IgD-negative memory B cell (primary cell): Measurements from ENCODE around the gene UBE2D2. TPM values are rescaled to one million over a fixed set of nuclear protein-coding genes. Genes with fewer than 3 reads are reported as not detected.

ENCODE experiments used
- H3K27ac Mint-ChIP-seq, 3 donors: one replicate each; pipeline ENCODE4 v1.8.0; 2020 to 2022; ENCODE audit warnings: mild to moderate bottlenecking in 3 of 3, mixed read lengths in 3 of 3, moderate library complexity in 1 of 3
- H3K27me3 Mint-ChIP-seq: one replicate; pipeline ENCODE4 v1.8.0; 2021; ENCODE audit warnings: mixed read lengths
- H3K36me3 Mint-ChIP-seq: one replicate; pipeline ENCODE4 v1.8.0; 2020; ENCODE audit warnings: mild to moderate bottlenecking, mixed read lengths
- H3K4me1 Mint-ChIP-seq, 3 donors: one replicate each; pipeline ENCODE4 v1.8.0; 2020 to 2022; ENCODE audit warnings: mixed read lengths in 3 of 3, mild to moderate bottlenecking in 1 of 3
- H3K4me3 Mint-ChIP-seq, 4 donors: one replicate each; pipeline ENCODE4 v1.8.0; 2020 to 2022; ENCODE audit warnings: mild to moderate bottlenecking in 4 of 4, mixed read lengths in 4 of 4, moderate library complexity in 3 of 4
- H3K9me3 Mint-ChIP-seq, 3 donors: one replicate each; pipeline ENCODE4 v1.8.0; 2020 to 2021; ENCODE audit warnings: mixed read lengths in 3 of 3, mild to moderate bottlenecking in 1 of 3
- polyA plus RNA-seq: library from polyadenylated mRNA; unstranded; fragments of 300-500 nt; fragmentation: Illumina TruSeq; gene quantifications from one replicate; pipeline ENCODE4 v1.2.3, GENCODE V29; 2021

UBE2D2 gene
- polyA plus RNA-seq, 1 donor from 2014 or later, result 313 TPM

- H3K27me3 Mint-ChIP-seq, result no peaks in the 10 kb centered on the region
- H3K4me1 Mint-ChIP-seq, result peaks cover 38 to 57% (median 44%) of the 10 kb centered on the region in 3 donors
- peak overlapping the region; percentile 90 to 96 (median 95) for H3K27ac Mint-ChIP-seq
- H3K36me3 Mint-ChIP-seq, result no peaks in the 10 kb centered on the region
- H3K4me3 Mint-ChIP-seq, result peak overlapping the region; percentile 87 to 99 (median 99)
- no peaks in the 10 kb centered on the region for H3K9me3 Mint-ChIP-seq
Measured at GRCh38 chr5:139649082-139649991, 88.2 kb downstream of the UBE2D2 start.

- Mint-ChIP-seq H3K9me3 (no peaks in the 10 kb centered on the region), H3K27ac (peak overlapping the region; percentile 90 to 96 (median 95)), H3K27me3 (no peaks in the 10 kb centered on the region), H3K4me1 (peaks cover 36 to 56% (median 43%) of the 10 kb centered on the region in 3 donors), H3K36me3 (no peaks in the 10 kb centered on the region), H3K4me3 (peak overlapping the region; percentile 87 to 99 (median 99))
Measured at GRCh38 chr5:139650031-139650688, 89.0 kb downstream of the UBE2D2 start.

- Mint-ChIP-seq H3K27ac (peak overlapping the region; percentile 90 to 95 (median 91)), H3K9me3 (no peaks in the 10 kb centered on the region), H3K27me3 (no peaks in the 10 kb centered on the region), H3K4me3 (peak overlapping the region; percentile 87 to 99 (median 99)), H3K4me1 (peaks cover 35 to 53% (median 44%) of the 10 kb centered on the region in 3 donors), H3K36me3 (no peaks in the 10 kb centered on the region)
Measured at GRCh38 chr5:139650689-139651042, 89.5 kb downstream of the UBE2D2 start.

- Mint-ChIP-seq H3K27me3 (no peaks in the 10 kb centered on the region), H3K27ac (peak overlapping the region; percentile 90 to 97 (median 91)), H3K4me1 (peaks cover 35 to 54% (median 45%) of the 10 kb centered on the region in 3 donors), H3K4me3 (peak overlapping the region; percentile 87 to 99 (median 99)), H3K36me3 (no peaks in the 10 kb centered on the region), H3K9me3 (no peaks in the 10 kb centered on the region)
Measured at GRCh38 chr5:139651043-139651834, 90.1 kb downstream of the UBE2D2 start.

GRCh38 chr5:139651853-139652787, 91.0 kb downstream of the UBE2D2 start:
- H3K4me3 Mint-ChIP-seq, result peak overlapping the region; percentile 87 to 99 (median 99)
- peaks cover 28 to 53% (median 43%) of the 10 kb centered on the region in 3 donors for H3K4me1 Mint-ChIP-seq
- peak overlapping the region; percentile 85 to 97 (median 90) for H3K27ac Mint-ChIP-seq
- no peaks in the 10 kb centered on the region for H3K9me3 Mint-ChIP-seq
- H3K36me3 Mint-ChIP-seq, result no peaks in the 10 kb centered on the region
- H3K27me3 Mint-ChIP-seq, result no peaks in the 10 kb centered on the region

GRCh38 chr5:139652788-139653241, 91.7 kb downstream of the UBE2D2 start:
- H3K27me3 Mint-ChIP-seq, result no peaks in the 10 kb centered on the region
- peak overlapping the region; percentile 87 to 99 (median 99) for H3K4me3 Mint-ChIP-seq
- H3K4me1 Mint-ChIP-seq, result peaks cover 32 to 56% (median 49%) of the 10 kb centered on the region in 3 donors
- peak overlapping the region; percentile 85 to 97 (median 90) for H3K27ac Mint-ChIP-seq
- H3K9me3 Mint-ChIP-seq, result no peaks in the 10 kb centered on the region
- peaks cover under 1% of the 10 kb centered on the region for H3K36me3 Mint-ChIP-seq

- Mint-ChIP-seq H3K9me3 (no peaks in the 10 kb centered on the region), H3K27me3 (no peaks in the 10 kb centered on the region), H3K27ac (peak overlapping the region; percentile 90 to 97 (median 92)), H3K4me3 (peak overlapping the region; percentile 61 to 99 (median 88)), H3K4me1 (peaks cover 40 to 62% (median 55%) of the 10 kb centered on the region in 3 donors), H3K36me3 (peaks cover 1% of the 10 kb centered on the region)
Measured at GRCh38 chr5:139653616-139654015, 92.5 kb downstream of the UBE2D2 start.

- no peaks in the 10 kb centered on the region for H3K9me3 Mint-ChIP-seq
- H3K27ac Mint-ChIP-seq, result peak overlapping the region; percentile 90 to 93 (median 92)
- H3K36me3 Mint-ChIP-seq, result peaks cover 4% of the 10 kb centered on the region
- no peaks in the 10 kb centered on the region for H3K27me3 Mint-ChIP-seq
- peaks cover 47 to 68% (median 61%) of the 10 kb centered on the region in 3 donors for H3K4me1 Mint-ChIP-seq
- H3K4me3 Mint-ChIP-seq, result peak overlapping the region; percentile 52 to 79 (median 66)
Measured at GRCh38 chr5:139654464-139654863, 93.3 kb downstream of the UBE2D2 start.

GRCh38 chr5:139654871-139655491, 93.8 kb downstream of the UBE2D2 start:
- peak overlapping the region in 3 of 4 donors; percentile 52 to 79 (median 78) for H3K4me3 Mint-ChIP-seq

GRCh38 chr5:139655727-139656271, 94.7 kb downstream of the UBE2D2 start:
- Mint-ChIP-seq H3K27me3 (no peaks in the 10 kb centered on the region), H3K9me3 (no peaks in the 10 kb centered on the region), H3K4me3 (peak overlapping the region in 3 of 4 donors; percentile 36 to 87 (median 79)), H3K27ac (peak overlapping the region in 2 of 3 donors; percentile 40 to 93), H3K36me3 (peaks cover 4% of the 10 kb centered on the region), H3K4me1 (peaks cover 43 to 75% (median 68%) of the 10 kb centered on the region in 3 donors)

More at GRCh38 chr5:139654871-139655491, 93.8 kb downstream of the UBE2D2 start:
- peak overlapping the region; percentile 40 to 92 (median 90) for H3K27ac Mint-ChIP-seq
- peaks cover 47 to 70% (median 64%) of the 10 kb centered on the region in 3 donors for H3K4me1 Mint-ChIP-seq
- H3K36me3 Mint-ChIP-seq, result peaks cover 4% of the 10 kb centered on the region
- H3K9me3 Mint-ChIP-seq, result no peaks in the 10 kb centered on the region
- no peaks in the 10 kb centered on the region for H3K27me3 Mint-ChIP-seq

- H3K4me1 Mint-ChIP-seq, result peaks cover 55 to 79% (median 73%) of the 10 kb centered on the region in 3 donors
- no peaks in the 10 kb centered on the region for H3K9me3 Mint-ChIP-seq
- H3K36me3 Mint-ChIP-seq, result peaks cover 4% of the 10 kb centered on the region
- H3K27me3 Mint-ChIP-seq, result no peaks in the 10 kb centered on the region
- peak overlapping the region; percentile 60 to 94 (median 85) for H3K4me3 Mint-ChIP-seq
- peak overlapping the region; percentile 67 to 97 (median 93) for H3K27ac Mint-ChIP-seq
Measured at GRCh38 chr5:139657363-139658321, 96.5 kb downstream of the UBE2D2 start.

- peak overlapping the region; percentile 74 to 94 (median 89) for H3K4me3 Mint-ChIP-seq
- H3K9me3 Mint-ChIP-seq, result no peaks in the 10 kb centered on the region
- H3K27me3 Mint-ChIP-seq, result no peaks in the 10 kb centered on the region
- peak overlapping the region; percentile 92 to 97 (median 93) for H3K27ac Mint-ChIP-seq
- H3K4me1 Mint-ChIP-seq, result peaks cover 56 to 79% (median 74%) of the 10 kb centered on the region in 3 donors
- H3K36me3 Mint-ChIP-seq, result peaks cover 4% of the 10 kb centered on the region
Measured at GRCh38 chr5:139658501-139658927, 97.4 kb downstream of the UBE2D2 start.
